NCI-H2029 (cell line): ENCODE results near the gene CYP2D6.
"Not testable (repeated sequence)": the region's sequence is repeated elsewhere in the genome, so short reads cannot be mapped to it uniquely, and the experiment has no call there.

Source experiments
- DNase-seq: peaks from one replicate; lab custom pipeline; 2025; lab: John Stamatoyannopoulos, UW

CYP2D6 gene

DNA sequence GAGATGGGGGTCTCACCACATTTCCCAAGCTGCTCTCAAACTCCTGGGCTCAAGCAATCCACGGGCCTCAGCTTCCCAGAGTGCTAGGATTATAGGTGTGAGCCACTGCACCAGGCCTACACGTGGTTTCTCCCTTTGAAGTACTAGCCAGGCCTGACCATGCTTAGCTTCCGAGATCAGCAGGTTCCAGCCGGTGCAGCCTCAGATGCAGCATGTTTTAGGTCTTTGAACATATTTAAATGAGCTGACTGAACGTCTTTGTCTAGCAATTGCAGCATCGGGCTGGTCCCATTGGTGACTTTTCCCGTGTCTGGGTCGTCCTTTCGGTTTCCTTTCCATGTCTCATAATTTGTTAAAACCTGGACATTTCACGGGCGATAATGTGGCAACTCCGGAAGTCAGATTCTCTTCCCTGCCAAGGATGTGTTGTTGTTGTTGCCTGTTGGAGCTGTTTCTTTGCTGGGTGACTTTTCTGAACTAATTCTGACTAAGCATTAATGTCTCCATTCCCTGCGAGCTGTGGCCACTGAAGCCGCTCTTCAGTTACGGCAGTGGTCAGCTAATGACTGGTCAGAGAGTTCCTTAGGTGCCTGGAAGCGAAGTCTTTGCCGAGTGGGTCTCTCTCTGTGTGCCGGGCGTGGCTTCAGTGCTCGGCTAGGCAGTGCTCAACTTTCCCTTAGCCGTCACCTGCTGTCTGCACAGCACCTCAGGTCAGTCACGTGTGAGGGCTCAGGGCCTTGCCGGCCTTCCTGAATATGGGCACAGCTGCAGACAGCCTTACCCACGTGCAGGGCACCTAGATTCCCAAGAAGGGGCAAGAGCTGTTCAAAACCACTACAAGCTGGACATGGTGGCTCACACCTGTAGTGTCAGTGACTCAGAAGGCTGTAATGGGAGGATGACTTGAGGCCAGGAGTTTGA lies 3.8 kb upstream of the CYP2D6 start:
- no peak for DNase-seq

DNA sequence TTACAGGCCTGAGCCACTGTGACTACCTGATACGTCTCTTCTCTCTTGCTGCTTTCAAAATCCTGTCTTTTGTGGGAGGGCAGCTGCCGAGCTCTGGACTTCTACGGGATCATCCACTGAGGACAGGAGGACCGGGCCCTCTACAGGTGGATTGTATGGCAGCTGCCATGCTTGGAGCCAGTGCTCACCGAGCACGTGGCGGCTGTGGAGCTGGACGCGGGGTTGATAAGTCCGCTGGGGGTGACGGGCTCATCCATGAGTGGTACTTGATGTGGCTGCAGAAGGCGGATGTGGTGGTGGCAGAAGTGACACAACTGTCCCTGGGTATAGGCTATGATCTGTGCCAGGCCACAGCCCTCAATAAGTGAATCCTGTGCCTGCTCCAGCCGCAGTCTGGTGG lies 1.8 kb upstream of the CYP2D6 start:
- DNase-seq, result peak; percentile 66

DNA sequence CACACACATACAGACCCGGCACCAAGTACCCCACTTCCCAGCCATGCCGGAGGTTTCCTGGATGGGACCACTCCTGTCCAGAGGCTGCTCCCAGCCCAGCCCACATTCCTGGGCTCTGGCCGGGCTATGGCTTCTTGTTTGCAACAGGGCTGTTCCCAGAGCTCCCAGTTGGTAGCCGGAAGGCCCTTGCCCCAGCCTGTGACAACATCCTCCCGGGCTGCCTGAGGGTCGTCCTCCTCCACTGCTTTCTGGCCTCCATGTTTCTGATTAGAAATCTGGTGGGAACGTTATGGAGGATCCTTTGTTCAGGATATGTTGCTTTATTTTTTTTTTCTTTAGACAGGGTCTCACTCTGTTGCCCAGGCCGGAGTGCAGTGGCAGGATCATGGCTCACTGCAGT lies 952 bp upstream of the CYP2D6 start:
- DNase-seq, result no peak

DNA sequence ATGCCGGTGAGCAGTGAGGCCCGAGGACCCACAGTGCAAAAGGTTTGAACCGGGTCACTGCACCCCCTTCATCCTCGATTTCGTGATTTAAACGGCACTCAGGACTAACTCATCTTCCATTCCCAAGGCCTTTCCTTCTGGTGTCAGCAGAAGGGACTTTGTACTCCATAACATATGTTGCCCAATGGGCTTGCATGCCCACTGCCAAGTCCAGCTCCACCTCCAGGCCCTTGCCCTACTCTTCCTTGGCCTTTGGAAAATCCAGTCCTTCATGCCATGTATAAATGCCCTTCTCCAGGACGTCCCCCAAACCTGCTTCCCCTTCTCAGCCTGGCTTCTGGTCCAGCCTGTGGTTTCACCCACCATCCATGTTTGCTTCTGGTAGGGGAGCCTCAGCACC lies 428 bp downstream of the CYP2D6 start:
- not testable (repeated sequence) for DNase-seq

DNA sequence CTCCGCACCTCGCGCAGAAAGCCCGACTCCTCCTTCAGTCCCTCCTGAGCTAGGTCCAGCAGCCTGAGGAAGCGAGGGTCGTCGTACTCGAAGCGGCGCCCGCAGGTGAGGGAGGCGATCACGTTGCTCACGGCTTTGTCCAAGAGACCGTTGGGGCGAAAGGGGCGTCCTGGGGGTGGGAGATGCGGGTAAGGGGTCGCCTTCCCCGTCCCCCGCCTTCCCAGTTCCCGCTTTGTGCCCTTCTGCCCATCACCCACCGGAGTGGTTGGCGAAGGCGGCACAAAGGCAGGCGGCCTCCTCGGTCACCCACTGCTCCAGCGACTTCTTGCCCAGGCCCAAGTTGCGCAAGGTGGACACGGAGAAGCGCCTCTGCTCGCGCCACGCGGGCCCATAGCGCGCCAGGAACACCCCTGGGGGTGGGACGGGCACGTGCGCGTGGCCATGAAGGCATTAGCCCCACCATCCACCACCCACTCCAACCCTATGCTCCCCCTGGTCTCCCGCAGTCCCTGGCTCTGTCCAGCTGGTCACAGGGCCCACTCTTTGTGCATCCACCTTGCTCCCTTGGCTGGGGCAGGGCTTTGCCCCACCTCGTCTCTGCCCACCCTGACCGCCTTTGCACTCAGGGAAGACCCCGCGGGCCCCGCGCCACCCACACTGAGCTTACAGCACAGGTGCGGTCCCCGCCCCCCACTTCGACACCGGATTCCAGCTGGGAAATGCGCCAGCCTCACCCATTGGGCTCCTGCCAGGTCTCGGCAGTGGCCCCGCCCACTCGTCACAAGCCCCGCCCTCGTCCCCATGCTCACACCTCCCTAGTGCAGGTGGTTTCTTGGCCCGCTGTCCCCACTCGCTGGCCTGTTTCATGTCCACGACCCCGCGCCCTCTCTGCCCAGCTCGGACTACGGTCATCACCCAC lies 1.6 kb downstream of the CYP2D6 start:
- peak; percentile 33 for DNase-seq

DNA sequence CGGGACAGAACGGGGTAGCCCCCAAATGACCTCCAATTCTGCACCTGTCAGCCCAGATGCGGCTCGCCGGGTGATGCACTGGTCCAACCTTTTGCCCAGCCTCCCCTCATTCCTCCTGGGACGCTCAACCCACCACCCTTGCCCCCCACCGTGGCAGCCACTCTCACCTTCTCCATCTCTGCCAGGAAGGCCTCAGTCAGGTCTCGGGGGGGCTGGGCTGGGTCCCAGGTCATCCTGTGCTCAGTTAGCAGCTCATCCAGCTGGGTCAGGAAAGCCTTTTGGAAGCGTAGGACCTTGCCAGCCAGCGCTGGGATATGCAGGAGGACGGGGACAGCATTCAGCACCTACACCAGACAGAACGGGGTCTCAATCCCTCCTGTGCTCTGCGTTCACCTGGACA lies 2.6 kb downstream of the CYP2D6 start:
- DNase-seq, result not testable (repeated sequence)

DNA sequence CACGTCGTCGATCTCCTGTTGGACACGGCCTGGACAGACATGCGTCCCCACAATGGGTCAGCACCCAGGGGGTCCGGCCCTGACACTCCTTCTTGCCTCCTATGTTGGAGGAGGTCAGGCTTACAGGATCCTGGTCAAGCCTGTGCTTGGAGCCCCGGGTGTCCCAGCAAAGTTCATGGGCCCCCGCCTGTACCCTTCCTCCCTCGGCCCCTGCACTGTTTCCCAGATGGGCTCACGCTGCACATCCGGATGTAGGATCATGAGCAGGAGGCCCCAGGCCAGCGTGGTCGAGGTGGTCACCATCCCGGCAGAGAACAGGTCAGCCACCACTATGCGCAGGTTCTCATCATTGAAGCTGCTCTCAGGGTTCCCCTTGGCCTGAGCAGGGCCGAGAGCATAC lies 3.0 kb downstream of the CYP2D6 start:
- no peak for DNase-seq

DNA sequence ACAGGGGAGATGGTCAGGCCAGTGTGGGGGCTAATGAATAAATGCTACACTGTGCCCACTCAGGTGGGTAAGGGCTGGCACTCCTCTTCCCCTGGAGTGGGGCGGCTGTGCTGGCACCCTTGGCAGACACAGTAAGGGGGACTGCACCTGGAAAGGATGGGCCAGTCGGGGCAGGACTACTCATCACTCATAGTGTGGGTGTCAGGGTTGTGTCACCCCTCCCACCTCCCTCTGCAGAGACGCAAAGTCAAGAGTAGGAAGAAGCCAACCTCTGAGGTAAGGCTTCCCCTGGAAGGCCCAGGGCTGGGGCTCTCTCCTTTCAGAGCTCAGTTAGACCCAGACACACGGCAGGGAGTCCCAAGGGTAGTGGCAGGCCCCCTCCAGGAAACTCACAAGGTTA lies 7.1 kb downstream of the CYP2D6 start:
- not testable (repeated sequence) for DNase-seq

DNA sequence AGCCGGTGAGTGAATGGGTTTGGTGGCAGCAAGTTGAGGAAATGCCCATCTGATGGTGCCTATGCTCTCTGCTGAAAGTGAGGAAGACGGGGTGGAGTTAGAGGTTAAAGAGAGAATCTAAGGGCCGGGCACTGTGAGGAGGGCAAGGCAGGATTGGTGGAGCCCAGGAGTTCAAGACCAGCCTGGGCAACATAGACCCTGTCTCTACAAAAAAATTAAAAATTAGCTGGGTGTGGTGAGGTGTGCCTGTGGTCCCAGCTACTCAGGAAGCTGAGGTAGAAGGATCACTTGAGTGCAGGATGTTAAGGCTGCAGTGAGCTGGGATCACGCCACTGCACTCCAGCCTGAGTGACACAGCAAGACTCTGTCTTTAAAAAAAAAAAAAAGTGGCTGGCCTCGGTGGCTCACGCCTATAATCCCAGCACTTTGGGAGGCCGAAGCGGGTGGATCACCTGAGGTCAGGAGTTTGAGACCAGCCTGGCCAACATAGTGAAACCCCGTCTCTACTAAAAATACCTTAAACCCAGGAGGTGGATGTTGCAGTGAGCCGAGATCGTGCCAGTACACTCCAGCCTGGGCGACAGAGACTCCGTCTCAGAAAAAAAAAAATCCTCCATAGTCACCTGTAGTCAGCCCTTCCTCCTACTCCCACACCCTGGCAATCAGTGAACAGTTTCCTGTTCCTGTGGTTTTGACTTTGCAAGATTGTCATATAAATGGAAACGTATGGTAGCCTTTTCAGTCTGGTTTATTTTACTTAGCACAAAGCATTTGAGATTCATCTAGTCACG lies 10.2 kb downstream of the CYP2D6 start:
- not testable (repeated sequence) for DNase-seq

DNA sequence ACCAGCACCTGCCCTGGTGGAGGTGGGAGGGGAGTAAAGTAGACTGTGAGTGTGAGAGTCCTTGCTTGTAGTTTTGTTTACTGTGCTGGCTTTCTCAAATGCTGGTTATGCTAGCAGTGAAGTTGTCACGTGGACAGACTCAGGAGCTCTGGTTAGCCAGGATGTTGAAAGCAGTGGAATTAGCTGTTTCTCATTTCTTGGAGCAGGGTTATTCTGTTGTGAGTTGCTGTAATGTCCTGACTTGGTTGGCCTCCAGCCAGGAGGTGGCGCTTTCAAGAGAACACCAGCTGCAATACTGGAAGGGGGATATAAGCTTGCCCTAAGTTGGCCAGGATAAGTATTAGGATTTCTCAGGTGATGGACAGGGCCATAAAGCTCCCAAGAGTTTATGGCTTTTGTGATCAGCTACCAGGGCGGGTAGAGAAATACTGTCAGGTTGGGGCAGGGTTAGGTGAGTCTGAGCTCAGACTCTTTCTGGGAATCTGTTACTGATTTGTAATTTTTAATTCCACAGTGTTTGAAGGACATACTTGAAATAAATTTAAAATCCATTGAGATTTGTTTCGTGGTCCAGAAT lies 13.7 kb downstream of the CYP2D6 start:
- no peak for DNase-seq

DNA sequence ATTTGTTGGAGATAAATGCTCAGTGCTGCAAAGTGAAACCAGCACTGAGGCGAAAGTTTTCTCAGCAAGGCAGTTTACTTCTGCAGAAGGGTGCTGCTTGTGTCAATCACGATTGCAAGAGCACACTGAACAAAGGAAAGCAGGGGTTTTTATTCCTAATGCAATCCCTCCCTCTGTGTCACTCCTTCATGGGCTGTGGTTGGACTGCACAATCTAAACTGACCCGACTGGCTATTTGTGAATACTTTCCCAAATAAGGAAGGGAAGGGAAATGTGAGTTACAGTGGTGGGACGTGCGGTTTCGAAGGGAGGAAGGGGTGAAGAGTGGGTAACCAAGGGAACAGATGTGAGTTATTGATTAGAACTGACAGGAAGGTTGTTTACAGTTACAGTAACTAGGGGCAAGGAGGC lies 15.2 kb downstream of the CYP2D6 start:
- not testable (repeated sequence) for DNase-seq

DNA sequence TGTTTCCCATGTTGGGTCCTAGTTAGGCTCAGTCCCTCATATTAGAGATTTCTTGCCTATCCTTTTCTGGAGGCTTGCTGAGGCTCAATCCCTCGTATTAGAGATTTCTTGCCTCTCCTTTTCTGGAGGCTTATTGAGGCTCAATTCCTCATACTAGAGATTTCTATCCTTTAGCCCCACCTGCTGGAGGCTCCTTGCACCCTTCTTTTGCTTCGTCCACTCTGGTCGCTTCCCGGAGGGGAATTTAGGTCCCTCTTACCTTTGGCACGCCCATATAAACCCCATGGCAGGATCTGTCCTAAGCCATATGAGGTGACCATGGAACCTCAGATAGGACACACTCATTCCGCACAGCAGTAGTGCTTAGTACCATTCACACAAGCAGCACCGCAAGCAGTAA lies 15.9 kb downstream of the CYP2D6 start:
- no peak for DNase-seq

DNA sequence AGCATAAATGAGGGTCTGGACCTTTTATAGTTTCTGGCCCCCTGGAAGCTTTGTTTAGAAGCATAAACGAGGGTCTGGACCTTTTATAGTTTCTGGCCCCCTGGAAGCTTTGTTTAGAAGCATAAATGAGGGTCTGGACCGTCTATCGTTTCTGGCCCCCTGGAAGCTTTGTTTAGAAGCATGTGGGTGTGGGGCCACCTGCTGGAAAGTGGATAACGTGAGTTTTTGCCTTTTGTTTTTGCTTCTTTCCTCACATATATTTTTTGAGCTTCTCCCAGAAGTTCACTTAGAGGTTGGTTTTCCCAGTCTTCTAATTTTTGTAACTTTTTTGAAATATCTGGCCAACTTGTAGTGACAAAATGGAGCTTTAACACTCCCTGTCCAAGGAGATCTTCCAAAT lies 17.8 kb downstream of the CYP2D6 start:
- not testable (repeated sequence) for DNase-seq

DNA sequence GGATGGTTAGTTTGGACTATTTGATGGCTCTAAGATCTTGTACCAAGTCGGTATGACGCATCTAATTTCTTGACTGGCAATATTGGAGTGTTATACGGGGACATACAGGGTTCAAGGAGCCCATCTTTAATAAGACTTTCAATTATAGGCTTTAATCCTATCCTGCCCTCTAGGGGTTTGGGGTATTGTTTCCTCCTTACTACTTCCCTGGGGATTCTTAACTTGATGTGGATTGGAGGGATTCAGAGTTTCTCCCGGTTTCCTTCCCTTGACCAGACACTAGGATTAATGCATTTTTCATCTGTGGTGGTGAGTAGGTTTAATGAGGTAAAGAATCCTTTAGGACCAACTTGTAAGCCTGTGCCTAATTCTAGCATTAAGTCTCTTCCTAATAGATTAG lies 18.8 kb downstream of the CYP2D6 start:
- DNase-seq, result no peak

DNA sequence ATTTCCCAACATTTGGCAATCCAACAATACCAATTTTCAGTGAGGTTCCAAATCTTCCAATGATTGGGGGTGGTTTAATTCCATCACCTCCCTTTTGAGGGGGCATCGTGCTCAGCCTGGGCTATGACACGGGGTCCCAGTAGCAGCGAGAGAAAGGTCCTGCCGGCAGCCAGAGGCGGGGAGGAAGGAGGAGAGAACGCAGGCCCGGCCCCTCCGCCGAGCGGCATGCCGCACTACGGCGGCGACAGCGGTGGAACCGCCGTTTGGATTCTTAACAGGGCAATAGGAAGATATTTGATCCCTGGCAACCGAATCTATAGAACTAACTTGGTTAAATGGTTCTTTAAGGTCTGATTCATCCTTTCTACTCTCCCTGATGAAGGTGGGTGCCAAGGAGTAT lies 21.8 kb downstream of the CYP2D6 start:
- DNase-seq, result no peak

DNA sequence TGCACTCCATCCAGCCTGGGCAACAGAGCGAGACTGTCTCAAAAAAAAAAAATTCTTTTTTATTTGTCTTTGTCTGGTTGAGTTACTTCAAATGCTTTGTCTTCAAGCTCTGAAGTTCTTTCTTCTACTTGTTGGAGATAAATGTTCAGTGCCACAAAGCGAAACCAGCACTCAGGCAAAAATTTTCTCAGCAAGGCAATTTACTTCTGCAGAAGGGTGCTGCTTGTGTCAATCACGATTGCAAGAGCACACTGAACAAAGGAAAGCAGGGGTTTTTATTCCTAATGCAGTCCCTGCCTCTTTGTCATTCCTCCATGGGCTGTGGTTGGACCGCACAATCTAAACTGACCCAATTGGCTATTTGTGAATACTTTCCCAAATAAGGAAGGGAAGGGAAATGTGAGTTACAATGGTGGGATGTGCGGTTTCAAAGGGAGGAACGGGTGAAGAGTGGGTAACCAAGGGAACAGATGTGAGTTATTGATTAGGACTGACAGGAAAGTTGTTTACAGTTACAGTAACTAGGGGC lies 26.2 kb downstream of the CYP2D6 start:
- not testable (repeated sequence) for DNase-seq

DNA sequence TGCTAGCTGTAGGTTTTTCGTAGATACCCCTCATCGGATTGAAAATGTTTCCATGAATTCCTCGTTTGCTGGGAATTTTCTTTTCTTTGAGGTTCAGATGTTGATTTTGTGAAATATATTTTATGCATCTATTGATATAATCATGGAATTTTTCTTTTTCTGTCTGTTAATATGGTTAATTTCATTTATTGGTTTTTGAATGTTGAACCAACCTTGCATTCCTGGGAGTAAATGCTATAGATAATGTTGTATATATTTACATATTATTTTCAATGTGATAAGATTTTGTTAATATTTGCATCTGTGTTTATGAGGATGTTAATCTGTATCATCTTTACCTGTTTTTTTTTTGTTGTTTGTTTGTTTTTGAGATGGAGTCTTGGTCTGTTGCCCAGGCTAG lies 29.4 kb downstream of the CYP2D6 start:
- no peak for DNase-seq

DNA sequence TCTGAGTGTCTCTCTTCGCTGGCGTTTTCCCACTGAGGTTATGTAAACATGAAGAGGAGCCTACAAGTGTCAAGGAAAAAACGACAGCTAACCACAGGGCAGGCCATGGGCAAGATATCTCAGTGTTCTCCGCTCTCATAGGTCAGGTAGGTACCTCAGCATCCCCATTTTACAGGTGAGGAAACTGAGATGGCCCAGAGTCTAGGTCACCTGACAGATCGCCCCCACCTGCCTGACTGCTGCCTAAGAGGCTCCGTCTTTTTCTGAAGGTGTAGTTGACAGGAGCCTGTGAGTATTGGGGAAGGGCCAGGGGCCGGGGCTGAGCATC lies 39.2 kb downstream of the CYP2D6 start:
- no peak for DNase-seq

DNA sequence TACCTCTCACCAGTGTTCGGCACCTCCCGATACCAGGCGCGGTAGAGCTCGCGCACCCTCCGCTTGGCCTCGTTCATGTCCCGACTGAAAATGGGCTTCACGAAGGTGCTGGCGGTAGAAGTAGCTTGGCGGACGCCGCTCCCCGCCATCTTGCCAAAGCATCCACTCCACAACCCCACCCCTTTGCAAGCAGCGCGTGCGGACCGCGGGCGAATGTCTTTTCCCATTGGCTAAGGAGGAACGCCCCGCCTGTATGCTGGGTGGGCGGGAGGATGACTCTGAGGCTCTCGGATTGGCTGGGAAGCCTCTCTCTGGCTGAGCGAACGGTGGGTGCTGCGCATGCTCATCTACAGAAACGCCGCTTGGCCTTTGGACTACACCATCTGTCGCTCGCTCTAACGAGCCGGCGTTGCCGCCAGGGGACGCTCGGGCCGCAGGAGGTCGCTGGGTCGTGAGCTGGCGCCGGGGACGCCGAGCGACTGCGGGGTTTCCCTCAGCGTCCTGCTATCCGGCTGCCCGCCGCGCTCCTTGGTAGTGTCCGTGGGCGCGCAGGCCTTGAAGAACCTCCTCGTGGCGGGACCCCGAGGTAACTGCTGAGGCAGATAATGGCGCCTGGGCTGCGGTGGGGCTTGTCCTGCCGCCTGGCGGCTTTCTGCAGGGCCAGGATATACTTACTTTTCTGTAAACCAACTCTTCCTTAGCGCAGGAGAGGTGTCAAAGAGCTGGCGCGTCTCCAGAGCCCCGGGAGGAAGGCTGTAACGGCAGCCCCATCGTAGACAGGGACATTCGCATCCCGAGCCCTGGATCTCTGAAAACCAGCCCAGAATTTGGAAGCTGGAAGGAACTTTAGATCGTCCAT lies 39.8 kb downstream of the CYP2D6 start, which contains the start of gene NDUFA6:
TSS of gene NDUFA6 (minus strand) at position 177 of the 859 bp plus-strand sequence. CDS start at position 149, 28 bp downstream.
- peak; percentile 97 for DNase-seq

DNA sequence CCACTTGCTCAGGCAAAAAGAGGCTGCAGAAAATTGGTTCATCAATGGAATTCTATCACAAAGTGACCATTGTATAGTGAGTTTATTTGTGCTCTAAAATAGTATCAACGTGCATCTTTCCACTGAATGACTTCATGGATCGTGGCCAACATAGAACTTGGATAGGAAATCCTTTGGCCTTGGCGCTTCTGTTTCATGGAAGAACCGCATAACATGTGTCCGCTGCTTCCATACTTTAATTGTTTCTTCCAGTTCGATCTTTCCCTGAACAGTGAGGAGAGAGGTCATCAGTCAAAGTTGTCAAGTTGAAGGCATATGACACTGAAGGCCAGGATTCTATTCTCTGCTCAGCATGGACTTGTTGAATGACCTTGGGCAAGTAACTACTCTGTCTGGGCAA lies 44.6 kb downstream of the CYP2D6 start:
- DNase-seq, result no peak
